SIG-M5 treated with dmso at 0.1 percent for 504 hours (cell line): ENCODE measurements around the gene SFR1.
"Not testable (repeated sequence)": the region's sequence is repeated elsewhere in the genome, so short reads cannot be mapped to it uniquely, and the experiment has no call there.

ENCODE experiments used
- DNase-seq: peaks from one replicate; lab custom pipeline; 2025; ENCODE audit not compliant: unreplicated experiment; lab: John Stamatoyannopoulos, UW

SFR1 gene

GRCh38 chr10:104170610-104171254 is 48.8 kb downstream of the SFR1 start:
- no peak for DNase-seq

GRCh38 chr10:104174136-104174535 is 52.2 kb downstream of the SFR1 start:
- not testable (repeated sequence) for DNase-seq
